T1000 (cell line): ENCODE data around the gene IGFLR1.

Experiments used
- DNase-seq: peaks from one replicate; lab custom pipeline; 2025; ENCODE audit warnings: mixed read lengths; lab: John Stamatoyannopoulos, UW

Gene IGFLR1

DNA sequence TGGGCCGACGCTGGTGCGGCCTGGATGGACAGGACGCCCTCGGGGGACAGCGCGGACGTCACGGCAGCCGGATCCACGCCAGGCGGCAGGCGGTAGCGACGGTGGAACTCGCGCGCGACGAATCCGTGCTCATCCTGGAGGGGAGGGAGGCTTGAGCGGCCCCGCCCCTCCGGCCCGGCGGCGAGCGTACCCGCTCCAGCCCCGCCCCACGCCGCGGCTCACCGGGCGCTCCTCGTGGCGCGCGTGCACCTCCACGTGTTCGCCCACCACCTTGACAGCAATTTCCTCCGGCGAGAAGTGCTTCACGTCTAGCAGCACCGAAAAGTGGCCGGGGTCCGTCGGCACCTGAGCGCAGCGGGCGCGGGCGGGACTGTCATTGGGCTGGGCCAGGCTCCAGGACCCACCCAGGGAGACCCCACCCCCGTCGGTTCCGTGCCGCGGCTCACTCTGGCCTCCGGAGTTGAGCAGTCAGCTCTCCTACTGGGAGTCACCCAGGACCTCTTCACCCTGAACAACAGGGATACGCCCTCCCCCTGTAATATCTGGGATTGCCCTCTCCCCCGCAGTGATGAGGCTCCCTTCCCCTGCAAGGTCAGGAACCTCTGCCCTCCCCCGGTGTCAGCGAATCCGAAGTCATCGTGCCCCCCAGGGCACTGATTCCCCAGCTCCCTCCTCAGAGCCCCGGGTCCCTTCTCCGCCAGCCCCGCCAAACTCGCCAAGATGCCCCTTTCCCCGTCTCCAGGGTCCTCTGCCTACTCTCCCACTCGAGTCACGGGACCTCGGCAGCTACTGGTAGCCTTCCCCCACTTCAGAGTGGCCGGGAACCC lies 13.5 kb upstream of the IGFLR1 start:
- no peak for DNase-seq

DNA sequence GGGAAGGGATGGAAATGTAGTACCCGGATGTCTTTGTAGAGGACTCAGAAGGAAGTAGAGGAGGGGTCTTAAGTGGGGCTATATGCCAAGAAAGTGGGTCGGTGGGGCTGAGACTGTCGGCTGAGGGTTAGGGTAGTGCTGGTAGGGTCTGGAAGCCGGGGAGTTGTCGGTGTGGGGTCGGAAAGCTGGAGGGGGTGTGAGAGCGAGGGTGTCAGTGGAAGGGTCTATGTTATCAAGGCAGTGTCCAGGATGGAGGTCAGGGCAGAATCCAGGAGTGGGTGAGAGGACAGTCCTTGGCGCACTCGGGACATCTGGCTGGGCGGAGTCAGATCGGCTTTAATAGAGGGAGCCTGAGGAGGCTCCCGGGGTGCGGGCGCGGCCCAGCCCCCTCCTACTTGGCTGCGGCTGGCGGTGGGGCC lies 12.9 kb upstream of the IGFLR1 start:
- no peak for DNase-seq

DNA sequence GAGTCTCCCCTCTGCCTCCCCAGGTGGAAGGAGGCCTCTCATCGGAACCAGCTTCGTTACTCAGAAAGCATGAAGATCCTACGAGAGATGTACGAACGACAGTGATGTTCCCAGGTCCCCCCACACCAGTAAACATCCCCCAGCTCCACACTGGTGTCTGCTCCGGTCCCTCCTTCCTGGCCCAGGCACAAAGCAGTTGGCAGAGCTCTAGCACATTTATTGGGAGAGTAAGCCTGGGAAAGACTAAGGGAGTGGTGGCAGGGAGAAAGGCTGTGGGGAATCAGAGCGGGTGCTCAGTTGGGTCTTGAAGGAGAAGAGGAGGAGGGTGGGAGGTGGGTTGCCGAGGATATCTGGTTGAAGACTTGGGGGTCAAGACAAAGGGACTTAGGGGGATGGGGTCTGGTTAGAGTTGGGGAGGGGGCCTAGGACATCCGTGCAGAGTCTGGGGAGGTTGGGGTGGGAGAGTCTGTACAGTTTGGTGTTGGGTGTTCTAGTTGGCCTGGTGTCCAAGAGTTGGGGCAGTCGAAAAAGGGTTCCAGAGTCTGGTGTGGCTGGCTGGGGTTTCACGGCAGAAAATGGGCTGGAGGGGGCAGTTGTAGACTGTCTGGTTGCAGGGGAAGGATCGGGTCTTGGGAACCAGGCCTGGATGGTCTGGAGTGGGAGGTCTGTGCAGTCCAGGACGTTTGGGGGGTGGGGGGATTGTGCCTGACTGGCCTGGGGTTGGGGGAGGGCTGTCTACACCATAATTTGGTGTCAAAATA lies 12.3 kb upstream of the IGFLR1 start:
- no peak for DNase-seq

DNA sequence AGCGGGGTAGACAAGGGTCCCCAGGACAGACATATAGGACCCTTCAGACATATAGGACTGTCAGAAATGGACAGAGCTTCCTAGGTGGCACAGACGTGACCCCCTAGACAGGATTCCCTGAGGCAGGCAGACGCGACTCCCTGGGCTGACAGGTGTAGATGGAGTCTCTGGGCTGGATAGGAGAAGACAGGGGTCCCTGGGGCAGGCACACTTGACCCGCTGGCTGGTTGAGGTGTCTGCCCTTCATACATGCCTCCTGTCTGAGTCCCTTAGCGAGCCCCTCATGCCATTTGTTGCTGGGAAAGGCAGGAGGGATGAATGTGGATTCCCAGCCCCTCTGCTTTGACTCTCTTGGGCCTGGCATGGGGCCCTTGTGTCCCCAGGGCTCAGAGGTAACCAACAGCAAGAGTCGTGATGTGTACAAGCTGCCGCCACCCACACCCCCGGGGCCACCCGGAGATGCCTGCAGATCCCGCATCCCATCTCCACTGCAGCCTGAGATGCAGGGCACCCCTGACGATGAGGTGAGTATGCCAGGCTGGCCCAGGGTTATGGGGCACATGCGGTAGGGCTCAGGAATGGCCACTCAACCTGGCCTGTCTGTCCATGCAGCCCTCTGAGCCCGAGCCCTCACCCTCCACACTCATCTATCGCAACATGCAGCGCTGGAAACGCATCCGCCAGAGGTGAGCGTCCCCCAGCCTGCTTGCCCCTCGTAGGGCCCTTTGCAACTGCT lies 11.6 kb upstream of the IGFLR1 start:
- no peak for DNase-seq

DNA sequence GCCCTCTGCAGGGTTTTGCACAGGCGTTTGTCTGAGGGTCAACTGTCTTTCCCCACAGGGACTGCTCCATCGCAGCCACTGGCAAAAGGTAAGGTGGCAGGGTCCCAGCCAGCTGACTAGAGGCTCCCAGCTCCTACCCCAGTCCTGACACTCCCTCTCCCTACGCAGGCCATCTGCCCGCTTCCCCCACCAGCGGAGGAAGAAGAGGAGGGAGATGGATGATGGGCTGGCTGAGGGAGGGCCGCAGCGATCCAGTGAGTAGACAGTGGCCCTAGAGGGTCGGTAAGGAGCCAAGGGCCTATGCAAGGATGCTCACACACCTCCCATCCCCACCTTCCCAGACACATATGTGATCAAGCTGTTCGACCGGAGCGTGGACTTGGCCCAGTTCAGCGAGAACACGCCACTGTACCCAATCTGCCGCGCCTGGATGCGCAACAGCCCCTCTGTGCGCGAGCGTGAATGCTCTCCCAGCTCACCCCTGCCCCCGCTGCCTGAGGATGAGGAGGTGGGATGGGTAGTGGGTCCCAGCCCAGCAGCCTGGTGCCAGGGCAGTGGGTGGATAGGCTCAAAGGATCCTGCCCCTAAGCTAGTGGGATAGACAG lies 10.6 kb upstream of the IGFLR1 start:
- no peak for DNase-seq

DNA sequence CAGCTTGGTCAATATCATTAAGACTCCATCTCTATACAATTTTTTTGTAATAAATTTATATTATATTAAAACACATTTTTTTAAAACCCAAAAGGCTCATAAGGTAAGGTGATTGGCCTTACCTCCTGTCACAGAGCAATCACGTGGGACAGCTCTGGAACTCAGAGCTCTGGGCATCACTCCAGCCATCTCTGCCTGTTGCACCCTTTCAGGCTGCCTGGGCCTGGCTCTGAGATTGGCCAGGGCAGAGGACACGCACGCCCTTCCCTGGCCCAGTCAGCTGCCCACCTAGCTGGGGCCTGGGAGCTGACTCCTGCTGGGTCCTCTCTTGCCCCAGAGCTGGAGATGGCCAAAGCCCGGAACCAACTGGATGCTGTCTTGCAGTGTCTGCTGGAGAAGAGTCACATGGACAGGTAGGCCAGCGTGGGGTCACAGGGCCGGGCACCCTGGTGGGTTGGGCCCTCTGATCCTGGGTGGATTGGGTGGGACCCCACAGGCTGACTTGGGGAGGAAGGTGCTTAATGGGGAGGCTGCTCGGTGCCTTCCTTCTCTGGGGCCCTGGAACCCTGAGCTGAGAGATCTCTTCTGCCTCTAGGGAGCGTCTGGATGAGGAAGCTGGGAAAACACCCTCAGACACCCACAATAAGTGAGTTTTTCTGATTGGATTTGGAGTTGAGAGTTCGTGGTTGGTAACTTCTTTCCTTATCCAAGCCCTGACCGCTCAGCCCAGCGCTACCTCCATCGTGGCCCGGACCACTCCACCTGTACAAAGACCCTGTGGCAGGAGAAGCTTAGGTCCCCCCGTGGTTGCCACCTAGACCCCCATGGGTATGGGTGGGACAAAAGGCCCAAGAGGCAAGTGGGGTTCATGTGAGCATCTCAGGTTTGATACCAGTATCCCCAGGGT lies 9.8 kb upstream of the IGFLR1 start:
- no peak for DNase-seq

DNA sequence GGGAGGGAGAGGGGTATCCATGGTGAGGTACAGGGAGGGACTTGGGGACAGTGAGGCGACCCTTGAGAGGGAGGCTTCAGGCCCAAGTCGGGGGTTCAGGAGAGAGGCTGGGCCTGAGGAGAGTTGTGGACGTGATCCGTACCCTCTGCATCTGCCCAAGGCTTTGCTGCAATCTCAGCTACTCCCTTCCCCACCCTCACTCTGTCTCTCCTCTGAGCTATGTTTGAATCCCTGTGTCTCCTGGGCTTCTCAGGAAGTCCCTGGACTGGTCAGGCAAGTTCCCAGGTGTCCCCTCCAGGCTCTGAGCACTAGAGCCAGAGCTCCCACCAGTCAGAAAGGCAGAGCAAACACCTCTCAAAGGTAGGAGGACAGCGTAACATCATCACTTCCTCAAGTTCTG lies 7.9 kb upstream of the IGFLR1 start:
- DNase-seq = no peak

DNA sequence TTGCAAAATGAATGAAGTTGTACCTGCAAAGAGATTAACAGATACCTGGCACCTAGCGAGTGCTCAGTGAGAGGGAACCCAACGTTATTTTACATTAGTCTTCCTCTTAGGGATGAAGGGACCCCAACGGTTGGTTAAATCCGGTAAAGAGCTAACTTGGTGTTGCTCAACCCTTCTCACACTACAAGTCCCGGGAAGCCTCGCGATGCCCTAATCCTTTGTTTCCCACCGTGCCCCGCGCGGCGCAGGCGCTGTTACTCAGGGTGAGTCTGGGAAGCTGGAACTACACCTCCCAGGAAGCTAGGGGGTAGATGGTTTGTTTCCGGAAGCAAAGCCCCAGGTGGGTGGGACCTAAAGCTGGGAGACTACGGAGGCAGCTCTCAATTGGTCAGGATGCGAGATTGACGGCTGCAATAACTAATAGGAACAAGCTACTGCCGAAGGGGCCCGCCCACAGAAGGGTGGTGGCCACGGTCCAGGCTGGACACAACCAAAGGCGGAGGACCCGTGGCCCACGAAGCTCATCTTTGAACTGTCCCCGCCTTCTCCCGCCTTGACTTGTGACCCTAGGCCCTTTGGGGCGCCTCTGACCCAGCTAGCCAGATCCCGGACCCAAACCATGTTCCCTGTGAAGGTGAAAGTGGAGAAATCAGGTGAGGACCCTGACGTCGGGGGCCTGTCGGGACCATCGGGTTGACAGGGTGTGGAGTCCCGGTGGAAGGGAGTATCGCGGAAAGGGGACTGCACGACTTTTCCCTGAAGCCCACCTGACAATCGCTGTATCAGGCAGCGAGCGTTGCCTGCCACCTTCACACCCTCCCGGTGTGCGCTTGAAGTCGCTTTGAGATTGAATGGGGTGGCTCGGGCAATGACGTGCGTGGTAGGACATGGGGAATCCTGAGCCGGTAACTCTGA lies 6.1 kb upstream of the IGFLR1 start, which contains the start of gene LIN37:
TSS of gene LIN37 (plus strand) at position 471 of the 915 bp plus-strand sequence. CDS start at position 620, 149 bp downstream.
- peak; percentile 99 for DNase-seq

DNA sequence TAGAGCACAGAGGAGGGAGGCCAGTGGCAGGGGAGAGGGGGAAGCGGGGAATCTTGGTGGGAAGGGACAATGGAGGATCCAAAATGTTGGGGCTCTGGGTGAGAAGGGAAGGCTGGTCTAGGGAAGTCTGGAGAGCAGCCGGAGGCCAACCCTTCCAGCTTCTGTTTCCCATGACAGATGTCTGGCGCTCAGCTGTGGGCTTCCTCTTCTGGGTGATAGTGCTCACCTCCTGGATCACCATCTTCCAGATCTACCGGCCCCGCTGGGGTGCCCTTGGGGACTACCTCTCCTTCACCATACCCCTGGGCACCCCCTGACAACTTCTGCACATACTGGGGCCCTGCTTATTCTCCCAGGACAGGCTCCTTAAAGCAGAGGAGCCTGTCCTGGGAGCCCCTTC lies 4.3 kb upstream of the IGFLR1 start:
- DNase-seq = no peak

DNA sequence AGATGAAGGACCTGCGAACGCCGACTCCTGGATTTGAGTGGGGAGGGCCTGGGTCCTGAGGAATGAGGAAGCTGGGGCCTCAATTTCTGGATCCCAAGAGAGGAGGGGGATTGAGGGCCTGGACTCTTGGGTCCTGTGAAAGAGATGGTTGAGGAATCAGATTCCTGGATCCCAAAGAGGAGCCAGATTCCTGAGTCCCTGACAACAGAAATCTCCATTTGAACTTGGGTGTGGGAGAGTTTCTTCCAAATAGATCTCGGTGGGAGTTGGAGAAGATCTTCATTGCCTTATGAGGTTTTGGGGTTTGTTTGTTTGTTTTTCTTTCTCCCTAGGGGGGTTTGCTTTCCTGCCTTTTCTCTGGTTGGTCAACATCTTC lies 3.8 kb upstream of the IGFLR1 start:
- no peak for DNase-seq

DNA sequence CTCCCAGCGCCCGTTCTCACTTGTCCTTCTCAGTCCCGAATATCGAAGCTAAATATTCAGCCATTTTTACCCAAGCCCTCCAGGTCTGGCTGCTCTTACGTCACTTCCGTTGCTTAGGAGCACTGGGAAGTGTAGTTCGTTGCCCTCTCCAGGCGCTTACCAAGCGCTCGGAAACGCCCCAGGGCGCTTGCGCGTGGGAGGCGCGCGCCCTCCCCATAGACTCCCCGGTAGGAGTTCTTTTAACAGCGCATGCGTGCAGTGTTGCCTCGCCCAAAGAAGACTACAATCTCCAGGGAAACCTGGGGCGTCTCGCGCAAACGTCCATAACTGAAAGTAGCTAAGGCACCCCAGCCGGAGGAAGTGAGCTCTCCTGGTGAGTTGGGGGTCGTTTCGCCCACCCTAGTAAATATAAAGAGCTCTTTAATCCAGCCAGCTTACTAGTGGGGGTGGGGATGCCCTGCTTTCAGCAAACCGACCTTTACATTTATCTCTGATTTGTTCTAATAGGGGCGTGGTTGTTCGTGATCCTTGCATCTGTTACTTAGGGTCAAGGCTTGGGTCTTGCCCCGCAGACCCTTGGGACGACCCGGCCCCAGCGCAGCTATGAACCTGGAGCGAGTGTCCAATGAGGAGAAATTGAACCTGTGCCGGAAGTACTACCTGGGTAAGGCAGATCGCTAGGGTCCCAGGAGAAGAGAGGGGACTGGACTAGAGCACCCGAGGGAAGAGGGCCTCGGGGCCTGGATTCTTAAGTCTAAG lies 3.3 kb upstream of the IGFLR1 start, which contains the start of the genes PSENEN and U2AF1L4:
TSS of gene PSENEN (plus strand) at position 324 of the 759 bp plus-strand sequence. CDS start at position 604, 280 bp downstream.
TSS of gene U2AF1L4 (minus strand) at position 91 of the 759 bp plus-strand sequence. CDS start at position 64, 27 bp downstream.
- DNase-seq = peak; percentile 97

DNA sequence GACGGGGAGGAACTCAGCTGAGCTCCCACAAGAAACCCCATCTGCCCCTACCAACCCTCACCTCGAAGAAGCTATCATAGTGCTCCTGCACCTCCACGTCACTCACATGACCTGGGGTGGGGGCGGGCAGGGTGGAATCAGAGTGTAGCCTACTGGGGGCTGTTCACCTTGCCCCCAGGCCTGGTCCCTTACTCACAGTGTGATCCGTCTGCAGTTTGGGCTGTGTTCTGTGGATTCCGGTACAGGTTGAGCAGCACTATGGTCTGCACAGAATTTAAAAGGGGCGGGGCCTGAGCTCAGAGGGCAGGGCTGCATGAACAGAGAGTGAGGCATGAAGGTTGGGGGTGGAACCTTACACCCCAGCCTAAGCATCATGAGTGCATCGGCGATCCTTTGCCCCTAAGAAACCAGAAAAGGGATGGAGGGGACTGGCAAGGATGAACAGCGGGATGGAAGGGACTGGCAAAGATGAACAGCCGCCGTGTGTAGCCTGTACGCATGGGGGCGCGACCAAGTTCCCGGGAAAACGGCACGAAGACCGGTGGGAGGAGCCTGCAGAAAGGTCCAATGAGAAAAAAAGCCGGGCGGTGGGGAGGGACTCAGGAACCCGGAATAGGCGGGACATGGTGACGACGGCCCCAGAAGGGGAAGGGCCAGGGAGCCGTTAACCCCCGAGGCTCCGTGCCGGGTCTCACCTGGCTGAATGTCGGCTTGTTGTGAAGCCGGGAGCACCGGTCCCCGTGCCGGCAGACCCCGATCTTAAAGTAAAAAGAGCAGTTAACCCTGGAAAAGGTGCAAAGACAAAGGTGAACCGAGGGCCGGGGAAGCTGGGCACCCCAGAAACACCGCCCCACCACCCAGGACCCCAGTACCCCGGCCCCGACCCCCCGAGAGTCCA lies 2.4 kb upstream of the IGFLR1 start:
- peak; percentile 87 for DNase-seq

DNA sequence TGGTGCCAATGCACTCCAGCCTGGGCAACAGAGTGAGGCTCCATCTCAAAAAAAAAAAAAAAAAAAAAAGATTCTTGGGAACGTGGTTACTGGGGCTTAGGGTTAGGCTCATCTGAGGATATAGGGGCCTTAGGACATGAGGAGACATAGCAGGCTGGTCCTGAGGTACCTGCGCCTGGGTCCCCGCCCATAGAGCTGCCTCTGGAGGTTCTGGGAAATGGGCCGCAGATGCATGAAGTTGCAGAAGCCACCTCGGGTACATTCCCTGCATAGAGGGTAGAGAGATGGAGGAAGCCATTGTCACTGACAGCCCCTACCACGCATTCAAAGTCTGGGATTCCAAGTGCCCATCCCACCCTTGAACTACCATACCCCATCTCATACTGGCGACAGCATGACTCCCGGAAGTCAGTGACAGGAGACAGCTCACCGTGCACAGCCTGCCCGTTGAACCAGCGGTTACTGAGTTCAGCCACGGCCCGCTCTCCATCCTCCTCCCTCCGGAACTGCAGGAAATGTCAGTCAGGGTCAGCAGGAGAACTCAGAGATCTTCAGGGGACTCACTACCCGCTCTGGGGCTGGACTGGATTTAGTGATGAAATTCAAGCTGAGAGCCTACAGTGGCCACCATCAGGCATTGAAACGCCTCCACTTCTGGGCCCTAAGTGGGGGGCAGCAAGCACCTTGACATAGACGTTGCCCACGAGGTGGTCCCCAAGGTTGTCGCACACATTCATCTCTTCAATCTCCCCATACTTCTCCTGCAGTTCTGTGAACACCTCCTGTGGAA lies 1.6 kb upstream of the IGFLR1 start:
- no peak for DNase-seq

DNA sequence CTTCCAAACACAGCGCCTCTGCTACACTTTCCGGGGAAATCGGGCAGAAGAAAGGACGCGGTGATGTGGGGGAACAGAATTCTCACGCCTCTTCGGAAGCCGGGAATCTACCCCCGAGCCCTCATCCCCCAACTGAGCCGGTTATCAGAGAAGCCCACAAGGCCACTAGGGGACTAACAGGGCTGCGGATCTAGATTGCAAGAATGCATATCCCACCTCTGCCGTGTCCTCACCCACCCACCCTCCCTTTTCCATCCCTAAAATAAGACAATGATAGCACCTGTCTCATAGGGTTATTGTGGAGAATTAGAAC lies 1.1 kb downstream of the IGFLR1 start:
- no peak for DNase-seq

DNA sequence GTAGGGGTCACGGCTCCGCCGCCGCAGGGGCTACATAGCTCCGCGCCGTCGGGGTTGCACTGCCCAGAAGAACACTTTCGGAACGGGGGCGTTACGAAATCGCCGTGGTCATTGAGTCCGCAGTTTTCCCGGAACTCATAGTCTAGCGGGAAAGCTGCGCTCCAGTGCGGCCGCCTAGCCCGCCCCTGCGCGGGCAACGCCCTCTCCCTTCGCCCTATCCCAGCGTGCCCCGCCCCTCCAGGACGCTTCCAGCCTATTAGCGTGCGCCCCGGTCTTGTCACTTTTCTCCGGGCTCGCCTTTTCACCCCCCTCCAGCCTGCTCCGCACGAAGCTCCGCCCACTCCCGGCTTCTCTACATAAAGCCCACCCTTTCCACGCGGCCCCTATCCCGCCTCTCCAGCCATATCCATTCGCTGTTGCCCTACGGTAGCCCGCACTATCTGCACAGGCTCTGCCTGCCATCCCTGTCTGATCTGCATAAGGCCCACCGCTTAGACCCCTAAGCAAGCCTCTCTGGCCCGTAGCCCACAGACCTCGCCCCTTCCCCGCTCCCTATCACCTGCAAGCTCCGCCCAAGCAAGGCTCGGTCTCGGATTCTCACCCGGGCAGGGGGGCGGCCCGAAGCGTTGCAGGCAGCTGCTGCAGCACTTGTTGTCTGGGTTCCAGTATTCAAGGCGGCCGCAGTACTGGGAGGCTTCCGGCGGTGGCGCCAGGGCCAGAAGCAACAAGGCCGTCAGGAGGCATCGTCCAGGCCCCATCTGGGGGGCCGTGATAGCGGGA lies 1.6 kb downstream of the IGFLR1 start:
- peak; percentile 96 for DNase-seq

DNA sequence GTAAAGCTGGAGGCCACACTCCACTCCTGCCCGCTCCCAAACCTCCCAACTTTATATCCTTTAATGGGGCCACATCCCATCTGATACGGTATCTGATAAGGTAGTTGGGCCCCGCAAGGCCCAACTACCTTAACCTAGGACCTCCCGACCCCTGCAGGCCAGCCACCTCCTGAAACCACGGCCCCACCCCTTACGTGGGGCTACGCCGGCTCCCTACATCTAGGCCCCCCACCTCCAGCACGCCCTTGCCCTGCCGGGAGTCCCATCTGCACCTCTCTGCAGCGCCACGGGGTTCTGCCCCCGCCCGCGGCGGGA lies 2.2 kb downstream of the IGFLR1 start:
- DNase-seq = no peak
